CD4-positive, alpha-beta memory T cell (primary cell): ENCODE results near the gene CACNA1B. TPM values are rescaled to one million over a fixed set of nuclear protein-coding genes. Genes with fewer than 3 reads are reported as not detected.

Experiments used
- CTCF ChIA-PET: fragments of 350-600 bp; sonication (Branson Sonifier 250); formaldehyde crosslinking; loops from one replicate; lab custom pipeline; 2021; ENCODE audit warnings: inconsistent platforms; ENCODE audit not compliant: partially characterized antibody; lab: Charles Lee
- POLR2A ChIA-PET: fragments of 350-600 bp; sonication (Branson Sonifier 250); formaldehyde crosslinking; loops from one replicate; lab custom pipeline; 2021; ENCODE audit not compliant: partially characterized antibody; lab: Charles Lee
- DNase-seq, 5 donors: peaks; one replicate each; pipeline versions ENCODE4 v3.0.0 to v3.0.0-alpha.2; 2020 to 2022; ENCODE audit warnings: mixed read lengths in 1 of 5
- H3K27ac ChIP-seq: one replicate; pipeline ENCODE4 v1.7.0; 2013; ENCODE audit warnings: low read depth, low read length
- H3K27me3 ChIP-seq: 2 replicates; pipeline ENCODE4 v1.7.0; 2013; ENCODE audit warnings: mild to moderate bottlenecking, low read length, moderate library complexity; ENCODE audit not compliant: insufficient read depth
- H3K36me3 ChIP-seq: 2 replicates; pipeline ENCODE4 v1.7.0; 2013; ENCODE audit warnings: mild to moderate bottlenecking, low read length, moderate library complexity; ENCODE audit not compliant: insufficient read depth
- H3K4me1 ChIP-seq: 2 replicates; pipeline ENCODE4 v1.7.0; 2013; ENCODE audit warnings: mild to moderate bottlenecking, low read length, moderate library complexity; ENCODE audit not compliant: insufficient read depth
- H3K4me3 ChIP-seq, 2 donors: one replicate each; pipeline ENCODE4 v1.7.0; 2013; ENCODE audit warnings: low read length in 2 of 2, mild to moderate bottlenecking in 1 of 2
- H3K9me3 ChIP-seq, 2 donors: one replicate each; pipeline ENCODE4 v1.7.0; 2013; ENCODE audit warnings: low read length in 2 of 2, control low read depth in 1 of 2; ENCODE audit not compliant: control insufficient read depth in 1 of 2
- H3K27ac Mint-ChIP-seq, 7 donors: one replicate each; pipeline ENCODE4 v1.8.0; 2020 to 2021; ENCODE audit warnings: mixed read lengths in 7 of 7, mild to moderate bottlenecking in 6 of 7, inconsistent platforms in 3 of 7, moderate library complexity in 3 of 7
- H3K27me3 Mint-ChIP-seq, 2 donors: one replicate each; pipeline ENCODE4 v1.8.0; 2020 to 2021; ENCODE audit warnings: mixed read lengths in 2 of 2
- H3K36me3 Mint-ChIP-seq, 2 donors: one replicate each; pipeline ENCODE4 v1.8.0; 2020 to 2021; ENCODE audit warnings: mixed read lengths in 2 of 2, inconsistent platforms in 1 of 2, mild to moderate bottlenecking in 1 of 2
- H3K4me1 Mint-ChIP-seq, 4 donors: one replicate each; pipeline ENCODE4 v1.8.0; 2020 to 2021; ENCODE audit warnings: mixed read lengths in 4 of 4, mild to moderate bottlenecking in 1 of 4
- H3K4me3 Mint-ChIP-seq, 8 donors: one replicate each; pipeline ENCODE4 v1.8.0; 2020 to 2021; ENCODE audit warnings: mixed read lengths in 8 of 8, mild to moderate bottlenecking in 7 of 8, moderate library complexity in 6 of 8, inconsistent platforms in 3 of 8
- H3K9me3 Mint-ChIP-seq, 8 donors: one replicate each; pipeline ENCODE4 v1.8.0; 2020 to 2021; ENCODE audit warnings: mixed read lengths in 8 of 8, mild to moderate bottlenecking in 5 of 8, inconsistent platforms in 3 of 8, moderate library complexity in 1 of 8
- intact Hi-C: fragments of 100-400 bp; cut with micrococcal nuclease; formaldehyde crosslinking; loops from one replicate; pipeline ENCODE4 v1.15.1; 2023
- polyA plus RNA-seq, 2 donors: library from polyadenylated mRNA; unstranded; fragments of 300-500 nt; fragmentation: Illumina TruSeq; gene quantifications; one replicate each; pipeline ENCODE4 v1.2.3, GENCODE V29; 2021
- total RNA-seq, 2 experiments: library from RNA; stranded (reverse); gene quantifications; one replicate each; pipeline ENCODE4 v1.2.3, GENCODE V29; 2021

Gene CACNA1B
- total and polyA plus RNA-seq, 4 experiments from 2014 or later = not detected

DNA sequence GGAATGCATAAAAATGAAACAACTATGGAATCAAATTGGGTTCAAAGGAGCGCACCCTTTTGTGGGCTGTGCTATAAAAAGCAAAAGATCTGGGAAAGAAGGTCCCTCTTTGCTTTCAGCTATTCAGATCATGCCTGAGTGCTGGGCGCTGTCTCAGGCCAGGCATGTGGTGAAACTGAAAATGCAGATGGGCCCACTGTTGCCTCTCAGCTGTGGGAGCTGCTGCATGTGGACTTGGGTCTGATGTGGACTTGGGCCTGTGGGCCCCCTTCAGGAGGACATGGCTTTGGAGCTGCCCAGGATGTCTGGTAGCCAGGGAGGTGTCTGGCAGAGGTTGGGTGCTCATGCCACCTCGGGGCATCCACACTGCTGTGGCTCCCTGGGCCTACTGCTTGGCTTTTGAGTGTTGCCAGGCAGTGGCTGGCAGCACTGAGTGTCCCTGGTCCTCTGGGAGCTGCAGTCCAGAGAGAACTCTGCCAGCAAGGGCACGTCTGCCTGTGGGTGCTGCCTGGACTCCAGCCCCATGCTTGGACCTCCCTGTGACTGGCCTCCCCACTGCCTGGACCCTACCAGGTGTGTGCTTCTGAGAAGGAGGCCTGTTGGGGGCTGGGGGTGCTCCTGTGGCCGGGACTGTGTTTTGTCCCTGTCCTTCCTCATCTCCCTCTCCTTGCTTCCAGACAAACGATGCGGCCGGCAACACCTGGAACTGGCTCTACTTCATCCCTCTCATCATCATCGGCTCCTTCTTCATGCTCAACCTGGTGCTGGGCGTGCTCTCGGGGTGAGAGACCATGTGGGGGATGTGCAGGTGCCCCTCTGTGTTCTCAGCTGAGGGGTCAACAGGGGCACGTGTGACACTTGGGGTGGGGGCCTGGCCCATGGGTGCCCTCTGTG lies 74.3 kb downstream of the CACNA1B start:
- CTCF ChIA-PET = no interaction called here
- H3K36me3 Mint-ChIP-seq = no peaks in the 10 kb centered on the region

DNA sequence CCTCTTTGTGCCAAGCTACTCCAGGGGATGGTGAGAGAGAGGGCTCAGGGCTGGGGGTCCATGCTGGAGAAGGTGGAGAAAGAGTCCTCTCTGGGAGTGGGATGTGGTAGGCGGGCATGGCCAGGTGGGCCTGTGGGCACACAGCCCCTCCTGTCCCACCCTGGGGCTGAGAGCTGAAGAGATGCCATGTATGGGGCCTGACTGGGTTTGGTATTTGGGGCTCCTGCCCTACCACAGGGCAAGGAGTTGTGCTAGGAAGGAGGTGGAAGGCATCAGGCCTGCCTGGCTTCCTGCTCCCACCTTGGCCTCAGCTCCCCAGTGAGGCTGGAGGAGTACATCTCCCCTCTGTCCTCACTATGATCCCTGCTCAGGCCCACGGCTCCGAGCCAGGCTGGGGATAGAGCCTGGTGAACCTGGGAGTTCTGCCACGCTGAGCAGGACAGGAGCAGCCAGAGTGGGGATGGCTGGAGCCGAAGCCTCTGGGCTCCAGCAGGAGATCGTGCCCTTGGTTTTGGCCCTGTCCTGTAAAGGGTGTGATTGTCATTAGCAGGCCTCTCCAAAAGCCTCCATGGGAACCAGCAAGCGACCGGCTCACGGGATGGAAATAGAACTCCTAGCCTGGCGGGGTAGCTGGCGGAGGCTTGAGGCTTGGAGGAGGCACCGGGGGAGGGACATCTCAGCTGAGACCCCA lies 75.5 kb downstream of the CACNA1B start:
- H3K27me3 ChIP-seq = no peaks in the 10 kb centered on the region
- ChIA-PET CTCF (no interaction called here), POLR2A (no interaction called here)
- no peak for DNase-seq
- no peaks in the 10 kb centered on the region for H3K9me3 ChIP-seq
- no peak overlapping the region for H3K4me3 ChIP-seq
- intact Hi-C loops = no loop called here
- H3K4me1 Mint-ChIP-seq = peaks cover 0 to under 1% (median 0%) of the 10 kb centered on the region in 4 donors
- no peaks in the 10 kb centered on the region for H3K36me3 Mint-ChIP-seq
- no peaks in the 10 kb centered on the region for H3K4me1 ChIP-seq
- H3K27me3 Mint-ChIP-seq = peaks cover 2 to 7% of the 10 kb centered on the region in 2 donors
- no peak overlapping the region for H3K27ac ChIP-seq
- H3K36me3 ChIP-seq = no peaks in the 10 kb centered on the region
- no peaks in the 10 kb centered on the region for H3K9me3 Mint-ChIP-seq
- no peak overlapping the region for H3K27ac Mint-ChIP-seq
- no peak overlapping the region for H3K4me3 Mint-ChIP-seq

More for the DNA sequence above, 74.3 kb downstream of the CACNA1B start:
- Histone ChIP-seq H3K9me3 (no peaks in the 10 kb centered on the region), H3K36me3 (no peaks in the 10 kb centered on the region), H3K4me1 (no peaks in the 10 kb centered on the region), H3K4me3 (no peak overlapping the region), H3K27me3 (no peaks in the 10 kb centered on the region), H3K27ac (no peak overlapping the region)
- no peak overlapping the region for H3K4me3 Mint-ChIP-seq
- H3K27me3 Mint-ChIP-seq = peaks cover 2 to 7% of the 10 kb centered on the region in 2 donors
- no peaks in the 10 kb centered on the region for H3K4me1 Mint-ChIP-seq
- POLR2A ChIA-PET = no interaction called here
- DNase-seq = no peak
- no peak overlapping the region for H3K27ac Mint-ChIP-seq
- intact Hi-C loops = no loop called here
- peaks cover 0 to 8% (median under 1%) of the 10 kb centered on the region in 8 donors for H3K9me3 Mint-ChIP-seq

DNA sequence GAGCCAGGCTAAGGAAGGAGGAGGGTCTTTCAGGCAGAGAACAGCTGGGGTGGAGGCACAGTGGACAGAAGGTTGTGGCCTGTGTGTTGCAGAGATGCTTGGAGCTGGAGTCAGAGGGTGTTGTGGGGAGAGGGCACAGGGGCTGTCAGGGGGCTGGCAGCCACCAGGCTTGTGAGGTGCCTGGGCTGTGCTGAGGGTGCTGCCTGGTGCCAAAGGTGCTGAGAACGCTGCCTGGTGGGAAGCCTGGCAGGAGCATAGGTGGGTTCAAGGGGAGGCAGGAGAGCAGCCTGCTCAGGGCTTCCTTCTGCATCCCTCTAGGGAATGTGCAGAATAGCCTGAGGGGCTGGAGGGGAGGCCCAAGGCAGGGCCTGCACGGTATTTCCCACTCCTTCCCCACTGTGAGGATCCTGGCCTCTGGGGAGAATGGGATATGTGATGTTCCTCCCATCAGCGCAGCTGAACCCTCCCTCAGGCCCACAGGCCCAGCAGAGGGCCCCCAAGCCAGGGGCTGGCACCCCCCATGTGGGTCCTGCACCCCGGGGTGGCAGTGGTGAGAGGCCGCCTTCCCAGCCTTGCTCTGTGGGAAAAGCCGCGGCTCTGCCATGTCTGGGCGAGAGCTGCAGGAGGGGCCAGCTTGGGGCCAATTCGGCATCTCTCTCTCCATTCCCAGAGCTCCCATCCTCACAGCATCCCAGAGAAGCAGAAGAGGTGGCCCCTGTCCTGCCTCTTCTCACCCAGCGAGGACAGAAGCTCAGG lies 76.3 kb downstream of the CACNA1B start:
- Histone ChIP-seq H3K27ac (no peak overlapping the region), H3K4me3 (no peak overlapping the region), H3K36me3 (no peaks in the 10 kb centered on the region), H3K4me1 (no peaks in the 10 kb centered on the region), H3K27me3 (no peaks in the 10 kb centered on the region), H3K9me3 (no peaks in the 10 kb centered on the region)
- ChIA-PET CTCF (no interaction called here), POLR2A (no interaction called here)
- Mint-ChIP-seq H3K27ac (no peak overlapping the region), H3K4me1 (peaks cover 0 to 1% (median 0%) of the 10 kb centered on the region in 4 donors), H3K9me3 (no peaks in the 10 kb centered on the region), H3K27me3 (peaks cover 2 to 7% of the 10 kb centered on the region in 2 donors), H3K36me3 (no peaks in the 10 kb centered on the region), H3K4me3 (no peak overlapping the region)
- intact Hi-C loops = no loop called here
- no peak for DNase-seq

DNA sequence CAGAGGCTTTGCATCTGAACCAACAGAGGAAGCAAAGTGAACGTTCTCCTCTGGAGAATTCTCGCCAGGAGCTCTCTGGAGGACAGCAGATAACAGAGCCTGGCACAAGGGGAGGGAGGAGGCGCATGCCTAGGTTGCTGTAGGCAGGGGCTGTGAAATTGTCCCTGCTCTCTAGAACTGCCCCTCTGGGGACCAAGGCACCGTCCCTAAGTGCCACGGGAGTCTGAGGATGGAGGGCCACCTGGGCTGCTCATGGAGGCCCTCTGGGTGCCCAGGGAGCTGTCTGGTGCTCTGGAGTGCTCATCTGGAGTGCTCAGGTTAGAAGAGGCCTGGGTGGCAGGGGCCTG lies 77.6 kb downstream of the CACNA1B start:
- peaks cover 0 to 1% (median 0%) of the 10 kb centered on the region in 4 donors for H3K4me1 Mint-ChIP-seq
- Histone ChIP-seq H3K4me3 (no peak overlapping the region), H3K4me1 (no peaks in the 10 kb centered on the region), H3K27me3 (no peaks in the 10 kb centered on the region), H3K27ac (no peak overlapping the region), H3K9me3 (no peaks in the 10 kb centered on the region), H3K36me3 (no peaks in the 10 kb centered on the region)
- H3K27me3 Mint-ChIP-seq = peaks cover 2 to 9% of the 10 kb centered on the region in 2 donors
- no peaks in the 10 kb centered on the region for H3K9me3 Mint-ChIP-seq
- no peaks in the 10 kb centered on the region for H3K36me3 Mint-ChIP-seq
- ChIA-PET POLR2A (no interaction called here), CTCF (no interaction called here)
- no peak overlapping the region for H3K27ac Mint-ChIP-seq
- no peak overlapping the region for H3K4me3 Mint-ChIP-seq
- intact Hi-C loops = no loop called here
- no peak for DNase-seq

DNA sequence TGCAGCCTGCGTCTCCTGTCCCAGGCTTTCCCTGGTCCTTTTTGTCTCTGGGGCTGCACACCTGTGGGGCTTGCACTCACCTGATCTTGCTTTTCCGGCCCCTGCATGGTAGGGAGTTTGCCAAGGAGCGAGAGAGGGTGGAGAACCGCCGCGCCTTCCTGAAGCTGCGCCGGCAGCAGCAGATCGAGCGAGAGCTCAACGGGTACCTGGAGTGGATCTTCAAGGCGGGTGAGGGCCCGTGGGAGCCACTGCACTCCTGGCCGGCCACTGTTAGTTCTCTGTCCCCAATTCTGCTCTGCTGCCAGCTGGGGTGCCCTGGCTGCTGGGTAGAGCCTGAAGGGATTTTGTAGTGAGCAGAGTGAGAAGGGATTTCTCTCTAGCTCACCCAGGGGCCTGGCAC lies 78.0 kb downstream of the CACNA1B start:
- Mint-ChIP-seq H3K4me1 (peaks cover 0 to 1% (median 0%) of the 10 kb centered on the region in 4 donors), H3K27ac (no peak overlapping the region), H3K27me3 (peaks cover 2 to 9% of the 10 kb centered on the region in 2 donors), H3K4me3 (no peak overlapping the region), H3K36me3 (no peaks in the 10 kb centered on the region), H3K9me3 (no peaks in the 10 kb centered on the region)
- CTCF ChIA-PET = no interaction called here
- Histone ChIP-seq H3K36me3 (no peaks in the 10 kb centered on the region), H3K4me1 (no peaks in the 10 kb centered on the region), H3K9me3 (no peaks in the 10 kb centered on the region), H3K4me3 (no peak overlapping the region), H3K27me3 (no peaks in the 10 kb centered on the region), H3K27ac (no peak overlapping the region)
- POLR2A ChIA-PET = no interaction called here
- intact Hi-C loops = no loop called here
- DNase-seq = no peak

DNA sequence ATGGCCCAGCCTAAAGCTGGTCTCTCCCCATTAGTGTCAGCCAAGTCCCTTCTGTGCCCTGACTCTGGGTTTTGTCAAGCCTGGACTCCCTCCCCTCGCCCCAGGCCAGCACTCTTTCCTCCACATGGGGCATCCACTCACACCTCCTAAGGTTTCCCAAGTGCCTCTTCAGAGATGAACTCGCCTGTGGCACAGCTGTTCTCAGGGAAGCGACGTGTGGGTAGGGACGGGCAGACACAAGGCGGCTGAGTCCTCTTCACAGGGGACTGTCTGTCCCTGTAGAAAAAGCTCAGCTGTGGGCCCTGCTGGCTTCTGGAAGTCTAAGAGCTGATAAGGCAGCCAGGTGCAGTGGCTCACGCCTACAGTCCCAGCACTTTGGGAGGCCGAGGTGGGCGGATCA lies 78.5 kb downstream of the CACNA1B start:
- ChIA-PET CTCF (no interaction called here), POLR2A (no interaction called here)
- intact Hi-C loops = no loop called here
- DNase-seq = no peak
- no peaks in the 10 kb centered on the region for H3K4me1 ChIP-seq
- H3K27ac ChIP-seq = no peak overlapping the region
- no peaks in the 10 kb centered on the region for H3K36me3 ChIP-seq
- no peaks in the 10 kb centered on the region for H3K9me3 ChIP-seq
- Mint-ChIP-seq H3K36me3 (no peaks in the 10 kb centered on the region), H3K27me3 (peaks cover 2 to 9% of the 10 kb centered on the region in 2 donors), H3K4me3 (no peak overlapping the region), H3K9me3 (no peaks in the 10 kb centered on the region), H3K4me1 (peaks cover 0 to 1% (median 0%) of the 10 kb centered on the region in 4 donors), H3K27ac (no peak overlapping the region)
- H3K27me3 ChIP-seq = no peaks in the 10 kb centered on the region
- H3K4me3 ChIP-seq = no peak overlapping the region
